ENCODE measurements around the gene SEMA5A.

GRCh38 chr5:9395706-9396105, 150.2 kb downstream of the SEMA5A start:
- TF ChIP-seq, protein P1, sequence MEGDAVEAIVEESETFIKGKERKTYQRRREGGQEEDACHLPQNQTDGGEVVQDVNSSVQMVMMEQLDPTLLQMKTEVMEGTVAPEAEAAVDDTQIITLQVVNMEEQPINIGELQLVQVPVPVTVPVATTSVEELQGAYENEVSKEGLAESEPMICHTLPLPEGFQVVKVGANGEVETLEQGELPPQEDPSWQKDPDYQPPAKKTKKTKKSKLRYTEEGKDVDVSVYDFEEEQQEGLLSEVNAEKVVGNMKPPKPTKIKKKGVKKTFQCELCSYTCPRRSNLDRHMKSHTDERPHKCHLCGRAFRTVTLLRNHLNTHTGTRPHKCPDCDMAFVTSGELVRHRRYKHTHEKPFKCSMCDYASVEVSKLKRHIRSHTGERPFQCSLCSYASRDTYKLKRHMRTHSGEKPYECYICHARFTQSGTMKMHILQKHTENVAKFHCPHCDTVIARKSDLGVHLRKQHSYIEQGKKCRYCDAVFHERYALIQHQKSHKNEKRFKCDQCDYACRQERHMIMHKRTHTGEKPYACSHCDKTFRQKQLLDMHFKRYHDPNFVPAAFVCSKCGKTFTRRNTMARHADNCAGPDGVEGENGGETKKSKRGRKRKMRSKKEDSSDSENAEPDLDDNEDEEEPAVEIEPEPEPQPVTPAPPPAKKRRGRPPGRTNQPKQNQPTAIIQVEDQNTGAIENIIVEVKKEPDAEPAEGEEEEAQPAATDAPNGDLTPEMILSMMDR (IDR thresholded peaks at IDR 0.05), result no peak
- no peak for TF ChIP-seq POLR2A (IDR thresholded peaks at IDR 0.05)
